Measurements from ENCODE around the gene SH3RF1. TPM values are rescaled to one million over a fixed set of nuclear protein-coding genes. Genes with fewer than 3 reads are reported as not detected.
"Not testable (repeated sequence)": the region's sequence is repeated elsewhere in the genome, so short reads cannot be mapped to it uniquely, and the experiment has no call there.

Gene SH3RF1
- total and polyA plus RNA-seq, 7 experiments from 2014 or later, result 0.08 to 3.8 (median 0.50) TPM; not detected in 3

DNA sequence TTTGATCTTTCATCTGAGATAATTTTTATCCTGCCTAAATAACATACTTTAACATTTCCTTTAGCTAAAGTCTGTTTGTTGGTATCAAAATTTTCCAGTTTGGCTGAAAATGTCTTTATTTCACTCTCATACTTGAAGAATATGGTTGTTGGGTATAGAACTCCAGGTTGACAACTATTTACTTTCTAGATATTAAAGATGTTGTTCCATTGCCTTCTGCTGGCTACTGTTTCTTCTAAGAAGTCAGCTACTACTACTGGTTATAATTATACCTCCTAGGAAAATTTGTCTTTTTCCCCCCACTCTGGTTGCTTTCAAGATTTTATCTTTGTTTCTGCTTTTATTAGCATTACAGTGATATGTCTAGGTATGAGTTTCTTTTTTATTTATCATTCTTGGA lies 75.7 kb downstream of the SH3RF1 start:
- H3K4me3 ChIP-seq (ENCODE audit: low read length), result no peak overlapping the region
- CTCF ChIA-PET, result interaction anchor here (0.6 kb wide), 1 partner anchor 72 kb away, joined by 3 read pairs; no protein-coding TSS in a partner anchor
- H3K4me1 ChIP-seq (ENCODE audit: control insufficient read depth in 2 of 2, insufficient read depth in 2 of 2, low read length in 2 of 2), result no peaks in the 10 kb centered on the region
- Mint-ChIP-seq H3K36me3 (peaks cover 0 to 5% (median 0%) of the 10 kb centered on the region in 5 donors), H3K27me3 (peaks cover 0 to 23% (median 13%) of the 10 kb centered on the region in 5 donors), H3K9me3 (peaks cover 0 to 25% (median 4%) of the 10 kb centered on the region in 11 donors), H3K4me1 (no peaks in the 10 kb centered on the region), H3K27ac (no peak overlapping the region), H3K4me3 (no peak overlapping the region)
- DNase-seq, result no peak
- POLR2A ChIA-PET, result no interaction called here
- intact Hi-C loops (cut with micrococcal nuclease), result no loop called here
- no peaks in the 10 kb centered on the region for H3K36me3 ChIP-seq (ENCODE audit: control insufficient read depth in 2 of 3, insufficient read depth in 3 of 3, low read length in 3 of 3)
- no peak for ATAC-seq
- H3K27ac ChIP-seq (ENCODE audit: low read depth, low read length), result no peak overlapping the region
- H3K9me3 ChIP-seq (ENCODE audit: control insufficient read depth in 2 of 3, low read length in 3 of 3), result no peaks in the 10 kb centered on the region
- no peaks in the 10 kb centered on the region for H3K27me3 ChIP-seq (ENCODE audit: control insufficient read depth in 2 of 2, insufficient read depth in 2 of 2, low read length in 2 of 2)

DNA sequence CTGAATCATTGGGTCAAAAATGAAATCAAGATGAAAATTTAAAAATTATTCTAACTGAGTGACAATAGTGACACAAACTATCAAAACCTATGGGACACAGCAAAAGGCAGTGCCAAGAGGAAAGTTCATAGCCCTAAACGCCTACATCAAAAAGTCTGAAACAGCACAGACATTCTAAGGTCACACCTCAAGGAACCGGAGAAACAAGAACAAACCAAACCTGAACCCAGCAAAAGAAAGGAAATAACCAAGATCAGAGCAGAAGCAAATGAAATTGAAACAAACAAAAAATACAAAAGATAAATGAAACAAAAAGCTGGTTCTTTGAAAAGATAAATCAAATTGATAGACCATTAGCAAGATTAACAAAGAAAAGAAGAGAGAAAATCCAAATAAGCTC lies 80.8 kb downstream of the SH3RF1 start:
- H3K27ac ChIP-seq (ENCODE audit: low read depth, low read length); H3K4me1 ChIP-seq (ENCODE audit: control insufficient read depth in 2 of 2, insufficient read depth in 2 of 2, low read length in 2 of 2); POLR2A ChIA-PET; H3K4me3 Mint-ChIP-seq; H3K4me3 ChIP-seq (ENCODE audit: low read length); H3K9me3 Mint-ChIP-seq; H3K9me3 ChIP-seq (ENCODE audit: control insufficient read depth in 2 of 3, low read length in 3 of 3); H3K27ac Mint-ChIP-seq; DNase-seq; intact Hi-C loops (cut with micrococcal nuclease); H3K36me3 ChIP-seq (ENCODE audit: control insufficient read depth in 2 of 3, insufficient read depth in 3 of 3, low read length in 3 of 3); H3K27me3 ChIP-seq (ENCODE audit: control insufficient read depth in 2 of 2, insufficient read depth in 2 of 2, low read length in 2 of 2); CTCF ChIA-PET; H3K36me3 Mint-ChIP-seq; ATAC-seq; H3K4me1 Mint-ChIP-seq: not testable (repeated sequence)
- peaks cover 2 to 24% (median 11%) of the 10 kb centered on the region in 5 donors for H3K27me3 Mint-ChIP-seq

DNA sequence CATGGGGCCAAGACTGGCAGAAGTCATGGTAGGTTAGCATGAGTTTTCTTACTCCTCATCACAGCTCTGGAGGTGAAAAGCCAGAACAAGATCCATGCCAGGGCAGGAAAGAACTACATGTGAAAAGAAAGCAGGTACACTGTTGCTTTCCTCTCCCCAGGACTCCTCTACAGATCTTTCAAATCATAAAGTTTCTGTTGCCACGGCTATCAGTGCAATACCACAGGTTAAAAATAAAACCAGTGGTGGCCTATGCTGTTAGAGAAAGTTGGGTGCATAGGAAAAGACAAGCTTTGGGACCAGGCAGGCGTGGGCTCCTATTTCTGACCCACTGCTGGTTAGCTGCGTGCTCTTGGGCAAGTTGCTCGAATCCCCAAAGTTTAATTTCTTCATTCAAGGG lies 81.4 kb downstream of the SH3RF1 start:
- Mint-ChIP-seq H3K9me3 (peaks cover 0 to 3% (median 0%) of the 10 kb centered on the region in 11 donors), H3K4me1 (no peaks in the 10 kb centered on the region), H3K27ac (no peak overlapping the region), H3K27me3 (peaks cover 2 to 26% (median 11%) of the 10 kb centered on the region in 5 donors), H3K36me3 (no peaks in the 10 kb centered on the region), H3K4me3 (no peak overlapping the region)
- ChIA-PET CTCF (no interaction called here), POLR2A (no interaction called here)
- H3K36me3 ChIP-seq (ENCODE audit: control insufficient read depth in 2 of 3, insufficient read depth in 3 of 3, low read length in 3 of 3), result no peaks in the 10 kb centered on the region
- H3K4me3 ChIP-seq (ENCODE audit: low read length), result no peak overlapping the region
- H3K27ac ChIP-seq (ENCODE audit: low read depth, low read length), result no peak overlapping the region
- H3K27me3 ChIP-seq (ENCODE audit: control insufficient read depth in 2 of 2, insufficient read depth in 2 of 2, low read length in 2 of 2), result no peaks in the 10 kb centered on the region
- no peaks in the 10 kb centered on the region for H3K9me3 ChIP-seq (ENCODE audit: control insufficient read depth in 2 of 3, low read length in 3 of 3)
- H3K4me1 ChIP-seq (ENCODE audit: control insufficient read depth in 2 of 2, insufficient read depth in 2 of 2, low read length in 2 of 2), result no peaks in the 10 kb centered on the region
- DNase-seq (no peak), ATAC-seq (no peak)
- intact Hi-C loops (cut with micrococcal nuclease), result no loop called here

- Mint-ChIP-seq H3K36me3 (no peaks in the 10 kb centered on the region), H3K4me1 (no peaks in the 10 kb centered on the region), H3K27me3 (peaks cover 2 to 26% (median 11%) of the 10 kb centered on the region in 5 donors), H3K9me3 (peaks cover 0 to 2% (median 0%) of the 10 kb centered on the region in 11 donors), H3K4me3 (no peak overlapping the region), H3K27ac (no peak overlapping the region)
- ATAC-seq (no peak), DNase-seq (no peak)
- Histone ChIP-seq H3K27ac (ENCODE audit: low read depth, low read length) (no peak overlapping the region), H3K4me1 (ENCODE audit: control insufficient read depth in 2 of 2, insufficient read depth in 2 of 2, low read length in 2 of 2) (no peaks in the 10 kb centered on the region), H3K9me3 (ENCODE audit: control insufficient read depth in 2 of 3, low read length in 3 of 3) (no peaks in the 10 kb centered on the region), H3K27me3 (ENCODE audit: control insufficient read depth in 2 of 2, insufficient read depth in 2 of 2, low read length in 2 of 2) (no peaks in the 10 kb centered on the region), H3K36me3 (ENCODE audit: control insufficient read depth in 2 of 3, insufficient read depth in 3 of 3, low read length in 3 of 3) (no peaks in the 10 kb centered on the region), H3K4me3 (ENCODE audit: low read length) (no peak overlapping the region)
- intact Hi-C loops (cut with micrococcal nuclease), result no loop called here
- POLR2A ChIA-PET, result no interaction called here
- CTCF ChIA-PET, result no interaction called here
These were observed 82.6 kb downstream of the SH3RF1 start for GRCh38 chr4:169188204-169188603.

- H3K27ac ChIP-seq (ENCODE audit: low read depth, low read length), result no peak overlapping the region
- no peaks in the 10 kb centered on the region for H3K36me3 ChIP-seq (ENCODE audit: control insufficient read depth in 2 of 3, insufficient read depth in 3 of 3, low read length in 3 of 3)
- ChIA-PET CTCF (no interaction called here), POLR2A (no interaction called here)
- DNase-seq (no peak), ATAC-seq (no peak)
- Mint-ChIP-seq H3K27ac (no peak overlapping the region), H3K27me3 (peaks cover 2 to 29% (median 14%) of the 10 kb centered on the region in 5 donors), H3K4me1 (no peaks in the 10 kb centered on the region), H3K9me3 (no peaks in the 10 kb centered on the region), H3K4me3 (no peak overlapping the region), H3K36me3 (no peaks in the 10 kb centered on the region)
- intact Hi-C loops (cut with micrococcal nuclease), result no loop called here
- no peak overlapping the region for H3K4me3 ChIP-seq (ENCODE audit: low read length)
- no peaks in the 10 kb centered on the region for H3K27me3 ChIP-seq (ENCODE audit: control insufficient read depth in 2 of 2, insufficient read depth in 2 of 2, low read length in 2 of 2)
- H3K9me3 ChIP-seq (ENCODE audit: control insufficient read depth in 2 of 3, low read length in 3 of 3), result no peaks in the 10 kb centered on the region
- no peaks in the 10 kb centered on the region for H3K4me1 ChIP-seq (ENCODE audit: control insufficient read depth in 2 of 2, insufficient read depth in 2 of 2, low read length in 2 of 2)
These were observed 85.4 kb downstream of the SH3RF1 start for GRCh38 chr4:169185133-169185956.

- H3K27ac Mint-ChIP-seq, result no peak overlapping the region
- intact Hi-C loops (cut with micrococcal nuclease), result no loop called here
- H3K4me3 ChIP-seq (ENCODE audit: low read length), result no peak overlapping the region
- H3K36me3 Mint-ChIP-seq, result no peaks in the 10 kb centered on the region
- H3K27ac ChIP-seq (ENCODE audit: low read depth, low read length), result no peak overlapping the region
- no peak overlapping the region for H3K4me3 Mint-ChIP-seq
- DNase-seq (no peak), ATAC-seq (no peak)
- H3K9me3 ChIP-seq (ENCODE audit: control insufficient read depth in 2 of 3, low read length in 3 of 3), result no peaks in the 10 kb centered on the region
- no peaks in the 10 kb centered on the region for H3K27me3 ChIP-seq (ENCODE audit: control insufficient read depth in 2 of 2, insufficient read depth in 2 of 2, low read length in 2 of 2)
- H3K27me3 Mint-ChIP-seq, result peaks cover 2 to 23% (median 14%) of the 10 kb centered on the region in 5 donors
- ChIA-PET POLR2A (no interaction called here), CTCF (no interaction called here)
- no peaks in the 10 kb centered on the region for H3K4me1 ChIP-seq (ENCODE audit: control insufficient read depth in 2 of 2, insufficient read depth in 2 of 2, low read length in 2 of 2)
- no peaks in the 10 kb centered on the region for H3K36me3 ChIP-seq (ENCODE audit: control insufficient read depth in 2 of 3, insufficient read depth in 3 of 3, low read length in 3 of 3)
- H3K9me3 Mint-ChIP-seq, result no peaks in the 10 kb centered on the region
- H3K4me1 Mint-ChIP-seq, result no peaks in the 10 kb centered on the region
These were observed 86.1 kb downstream of the SH3RF1 start for GRCh38 chr4:169184686-169185085.

GRCh38 chr4:169184236-169184635 lies 86.5 kb downstream of the SH3RF1 start:
- no peaks in the 10 kb centered on the region for H3K27me3 ChIP-seq (ENCODE audit: control insufficient read depth in 2 of 2, insufficient read depth in 2 of 2, low read length in 2 of 2)
- ChIA-PET CTCF (no interaction called here), POLR2A (no interaction called here)
- Mint-ChIP-seq H3K36me3 (no peaks in the 10 kb centered on the region), H3K27me3 (peaks cover 2 to 23% (median 14%) of the 10 kb centered on the region in 5 donors), H3K4me3 (no peak overlapping the region), H3K4me1 (no peaks in the 10 kb centered on the region), H3K9me3 (no peaks in the 10 kb centered on the region), H3K27ac (no peak overlapping the region)
- ATAC-seq (no peak), DNase-seq (no peak)
- H3K27ac ChIP-seq (ENCODE audit: low read depth, low read length), result no peak overlapping the region
- H3K36me3 ChIP-seq (ENCODE audit: control insufficient read depth in 2 of 3, insufficient read depth in 3 of 3, low read length in 3 of 3), result no peaks in the 10 kb centered on the region
- no peaks in the 10 kb centered on the region for H3K4me1 ChIP-seq (ENCODE audit: control insufficient read depth in 2 of 2, insufficient read depth in 2 of 2, low read length in 2 of 2)
- no peak overlapping the region for H3K4me3 ChIP-seq (ENCODE audit: low read length)
- intact Hi-C loops (cut with micrococcal nuclease), result no loop called here
- H3K9me3 ChIP-seq (ENCODE audit: control insufficient read depth in 2 of 3, low read length in 3 of 3), result no peaks in the 10 kb centered on the region
